Activated T-helper 1 cell treated with anti-CD3 and anti-CD28 coated beads, Interleukin-2, amount 50 U/mL, for 16 hours (primary cell): ENCODE results near the gene HSCB.
"Not testable (repeated sequence)": the region's sequence is repeated elsewhere in the genome, so short reads cannot be mapped to it uniquely, and the experiment has no call there.

ENCODE experiments used
- DNase-seq, 2 donors: peaks; one replicate each; pipeline ENCODE4 v3.0.0-alpha.2; 2020; ENCODE audit warnings: low read depth in 1 of 2, low spot score in 1 of 2

The HSCB gene

DNA sequence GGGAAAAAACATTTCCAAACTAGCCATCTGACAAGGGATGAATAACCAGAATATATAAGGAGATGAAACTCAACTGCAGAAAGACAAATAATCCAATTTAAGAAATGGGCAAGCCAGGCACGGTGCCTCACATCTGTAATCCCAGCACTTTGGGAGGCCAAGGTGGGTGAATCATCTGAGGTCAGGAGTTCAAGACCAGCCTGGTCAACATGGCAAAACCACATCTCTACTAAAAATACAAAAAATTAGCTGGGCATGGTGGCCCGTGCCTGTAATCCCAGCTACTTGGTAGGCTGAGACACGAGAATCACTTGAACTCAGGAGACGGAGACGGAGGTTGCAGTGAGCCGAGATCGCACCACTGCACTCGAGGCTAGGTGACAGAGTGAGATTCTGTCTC lies 3.0 kb upstream of the HSCB start:
- DNase-seq, result not testable (repeated sequence)

DNA sequence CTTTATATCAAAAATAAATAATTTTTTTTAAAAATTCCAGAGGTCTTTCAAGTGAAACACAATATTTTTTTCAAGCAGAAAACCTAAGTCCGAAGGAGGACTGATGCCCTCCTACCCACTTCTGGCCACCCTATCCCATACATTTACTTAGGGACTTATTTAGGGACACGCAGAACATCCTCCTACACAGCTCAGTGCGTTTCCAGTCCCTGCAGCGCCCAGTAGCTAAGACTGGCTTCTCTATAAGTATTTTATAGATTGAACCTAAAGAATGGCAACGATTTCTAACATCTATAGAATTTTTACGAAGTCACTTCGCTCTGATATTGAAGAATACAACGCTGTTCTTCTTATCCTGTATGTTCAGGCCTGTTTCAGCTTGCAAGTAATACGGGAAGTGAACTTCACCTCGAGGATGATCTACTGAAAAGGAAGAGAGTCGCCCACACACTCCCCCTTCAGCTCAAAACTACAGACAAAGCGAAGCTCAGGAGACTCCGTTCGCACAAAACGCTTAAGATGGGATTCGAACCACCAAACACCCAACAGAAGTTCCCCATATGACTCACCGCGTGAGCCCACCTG lies 547 bp upstream of the HSCB start:
- DNase-seq, result no peak

GRCh38 chr22:28742562-28742962 lies 723 bp downstream of the HSCB start:
- DNase-seq, result no peak

- DNase-seq, result no peak
Measured at GRCh38 chr22:28743852-28744251, 2.0 kb downstream of the HSCB start.

DNA sequence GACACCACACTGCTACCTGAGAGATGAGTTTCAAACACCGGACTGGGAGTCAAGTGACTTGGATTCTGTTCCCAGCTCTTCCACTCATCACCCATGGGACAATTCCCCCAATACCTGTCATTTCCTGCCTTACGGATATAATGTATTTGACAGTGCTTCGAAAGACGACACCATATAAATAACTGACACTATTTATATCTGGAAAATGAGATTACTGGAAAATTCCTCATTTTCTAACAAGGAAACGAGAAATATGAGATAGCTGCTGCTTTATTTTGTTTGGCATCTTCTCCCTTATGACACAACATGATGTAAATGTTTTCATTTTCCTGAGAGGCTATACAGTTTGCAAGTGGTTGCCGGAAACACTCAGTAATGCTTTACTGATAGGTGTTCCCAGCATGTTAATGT lies 8.6 kb downstream of the HSCB start:
- no peak for DNase-seq

- not testable (repeated sequence) for DNase-seq
Measured at GRCh38 chr22:28754512-28754911, 12.7 kb downstream of the HSCB start.

GRCh38 chr22:28759861-28760560 lies 18.2 kb downstream of the HSCB start:
- no peak for DNase-seq

DNA sequence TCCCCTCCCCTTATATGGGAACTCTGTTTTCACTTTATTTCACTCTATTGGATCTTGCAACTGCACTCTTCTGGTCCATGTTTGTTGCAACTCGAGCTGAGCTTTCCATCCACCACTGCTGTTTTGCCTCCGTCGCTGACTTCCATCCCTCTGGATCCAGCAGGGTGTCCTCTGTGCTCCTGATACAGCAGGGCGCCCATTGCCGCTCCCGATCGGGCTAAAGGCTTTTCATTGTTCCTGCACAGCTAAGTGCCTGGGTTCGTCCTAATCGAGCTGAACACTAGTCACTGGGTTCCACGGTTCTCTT lies 19.6 kb downstream of the HSCB start:
- DNase-seq, result no peak

GRCh38 chr22:28762000-28762399 lies 20.2 kb downstream of the HSCB start:
- not testable (repeated sequence) for DNase-seq

DNA sequence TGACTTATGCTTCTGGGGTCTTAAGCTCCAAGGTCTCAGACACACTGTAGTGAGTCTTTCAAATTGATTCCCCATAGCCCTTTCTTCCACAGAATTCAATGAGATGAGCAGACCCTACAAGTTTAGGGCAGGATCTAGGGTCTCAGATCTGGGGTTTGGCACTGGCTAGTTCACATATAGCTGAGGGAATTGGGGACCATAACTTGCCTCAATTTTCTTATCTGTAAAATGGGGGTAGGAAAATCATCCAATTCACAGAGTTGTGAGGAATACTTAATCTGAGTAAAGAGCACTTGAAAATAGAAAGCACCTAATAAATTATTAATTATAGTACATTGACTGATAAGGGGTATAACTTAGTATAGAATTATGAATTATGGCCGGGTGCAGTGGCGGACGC lies 24.8 kb downstream of the HSCB start:
- no peak for DNase-seq

DNA sequence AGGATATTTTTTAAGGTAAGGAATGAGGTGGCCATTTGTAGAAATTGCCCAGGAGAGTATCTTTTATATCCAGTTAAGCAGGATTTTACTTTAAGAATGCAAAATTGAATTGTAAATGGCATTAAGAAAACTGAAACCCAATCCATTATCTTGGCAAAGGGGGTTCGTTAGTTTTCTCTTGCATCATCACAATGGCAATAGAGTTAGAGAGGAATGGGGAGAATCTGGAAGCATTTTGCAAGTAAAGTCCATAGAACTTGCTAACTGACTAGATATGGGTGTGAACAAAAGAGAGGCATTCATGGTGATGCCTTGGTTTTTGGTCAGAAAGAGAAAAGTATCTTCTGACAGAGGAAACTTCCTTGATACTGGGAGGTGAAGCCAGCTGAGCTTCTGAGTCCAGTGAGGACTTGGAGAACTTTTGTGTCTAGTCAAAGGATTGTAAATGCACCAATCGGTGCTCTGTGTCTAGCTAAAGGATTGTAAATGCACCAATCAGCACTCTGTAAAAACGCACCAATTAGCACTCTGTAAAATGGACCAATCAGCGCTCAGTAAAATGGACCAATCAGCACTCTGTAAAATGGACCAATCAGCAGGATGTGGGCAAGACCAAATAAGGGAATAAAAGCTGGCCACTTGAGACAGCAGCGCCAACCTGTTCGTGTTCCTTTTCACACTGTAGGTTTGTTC lies 27.0 kb downstream of the HSCB start:
- no peak for DNase-seq

DNA sequence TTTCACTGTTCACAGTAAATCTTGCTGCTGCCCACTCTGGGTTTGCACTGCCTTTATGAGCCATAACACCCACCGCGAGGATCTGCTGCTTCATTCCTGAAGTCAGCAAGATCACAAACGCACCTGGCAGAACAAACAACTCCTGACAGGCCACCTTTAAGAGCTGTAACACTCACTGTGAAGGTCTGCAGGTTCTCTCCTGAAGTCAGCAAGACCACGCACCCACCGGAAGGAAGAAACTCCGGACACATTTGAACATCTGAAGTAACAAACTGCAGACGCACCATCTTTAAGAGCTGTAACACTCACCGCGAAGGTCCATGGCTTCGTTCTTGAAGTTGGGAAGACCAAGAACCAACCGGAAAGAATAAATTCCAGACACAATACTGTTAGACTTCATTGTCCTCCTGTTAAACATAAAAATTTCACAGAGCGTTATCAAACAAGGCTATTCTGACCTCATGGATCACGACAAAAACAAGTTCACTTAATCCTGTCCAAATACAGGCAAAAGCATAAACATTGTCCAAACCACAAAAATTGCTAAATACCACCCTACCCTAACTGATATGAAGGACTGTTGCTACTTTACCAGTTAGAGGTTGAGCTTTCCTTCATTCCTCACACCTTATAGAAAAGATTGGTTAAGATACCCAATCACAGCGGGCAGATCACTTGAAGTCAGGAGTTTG lies 27.7 kb downstream of the HSCB start:
- no peak for DNase-seq

GRCh38 chr22:28771195-28771791 lies 29.5 kb downstream of the HSCB start:
- no peak for DNase-seq

- DNase-seq, result peak; percentile 83 to 85
Measured at GRCh38 chr22:28772633-28773460, 31.0 kb downstream of the HSCB start, which contains the start of gene CCDC117. Gene CCDC117 (plus strand): TSS chr22:28772695. CDS start chr22:28772850, 155 bp downstream.

- no peak for DNase-seq
Measured at GRCh38 chr22:28773461-28773867, 31.6 kb downstream of the HSCB start.

DNA sequence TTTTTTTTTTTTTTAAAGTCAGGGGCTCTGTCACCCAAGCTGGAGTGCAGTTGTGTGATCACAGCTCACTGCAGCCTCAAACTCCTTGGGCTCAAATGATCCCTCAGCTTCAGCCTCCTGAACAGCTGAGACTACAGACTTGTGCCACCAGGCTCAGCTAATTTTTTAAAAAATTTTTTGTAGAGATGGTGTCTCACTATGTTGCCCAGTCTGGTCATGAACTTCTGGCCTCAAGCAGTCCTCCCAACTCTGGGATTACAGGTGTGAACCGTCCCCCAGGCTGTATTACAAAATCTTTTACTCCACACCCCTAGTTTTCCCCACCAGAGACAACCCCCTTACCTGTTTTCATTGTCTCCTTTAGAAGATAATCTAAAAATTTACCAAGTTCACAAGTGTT lies 32.5 kb downstream of the HSCB start:
- DNase-seq, result no peak

- DNase-seq, result no peak
Measured at GRCh38 chr22:28779833-28780232, 38.0 kb downstream of the HSCB start.

DNA sequence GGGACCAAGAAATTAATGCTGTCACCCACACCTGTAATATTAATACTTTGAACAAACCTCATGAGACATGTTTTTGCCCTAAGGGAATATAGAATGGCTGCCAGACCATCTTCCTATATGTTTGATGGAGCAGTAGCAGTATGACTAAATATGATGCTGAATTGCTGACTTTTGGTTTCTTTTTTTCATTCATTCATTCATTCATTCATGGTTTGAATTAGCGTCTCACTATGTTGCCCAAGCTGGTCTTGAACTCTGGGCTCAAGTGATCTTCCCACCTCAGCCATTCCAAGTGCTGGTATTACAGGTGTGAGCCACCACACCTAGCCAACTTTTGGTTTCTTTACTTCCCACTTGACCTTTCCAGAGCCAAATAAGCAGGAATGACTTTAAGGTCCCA lies 38.5 kb downstream of the HSCB start:
- DNase-seq, result no peak

GRCh38 chr22:28783786-28784671 lies 42.2 kb downstream of the HSCB start:
- no peak for DNase-seq

DNA sequence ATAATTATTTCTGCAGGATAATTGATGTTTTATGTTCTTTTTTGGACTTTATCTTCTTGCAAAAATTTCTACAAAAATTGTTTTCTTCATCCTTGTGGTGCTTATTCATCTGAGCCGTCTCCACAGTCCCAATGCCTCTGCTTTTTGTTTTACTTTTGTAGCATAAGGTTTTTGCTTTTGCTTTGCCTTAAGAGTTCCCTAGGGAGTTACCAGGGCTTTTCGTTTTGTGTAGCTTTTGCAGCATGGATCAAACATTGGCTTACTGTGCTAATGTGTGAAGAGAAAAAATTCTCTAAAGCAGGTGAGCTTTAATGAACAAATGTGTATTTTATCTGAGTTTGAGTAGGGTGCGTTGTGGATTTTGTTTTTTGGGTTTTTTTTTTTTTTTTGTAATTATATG lies 46.8 kb downstream of the HSCB start:
- no peak for DNase-seq
